B cell (primary cell): ENCODE measurements around the gene PNLIPRP1. TPM values are rescaled to one million over a fixed set of nuclear protein-coding genes. Genes with fewer than 3 reads are reported as not detected.

Source experiments
- ATAC-seq: fragments of 200-7000 bp; cut with Tn5 transposase; one replicate; pipeline ENCODE4 v1.10.0; 2021; ENCODE audit warnings: low read depth, mild to moderate bottlenecking, moderate number of reproducible peaks, moderate library complexity
- CTCF ChIA-PET: fragments of 350-600 bp; sonication (Branson Sonifier 250); formaldehyde crosslinking; loops from one replicate; lab custom pipeline; 2021; ENCODE audit warnings: antibody characterized with exemption, inconsistent platforms; lab: Charles Lee
- POLR2A ChIA-PET: fragments of 350-600 bp; sonication (Branson Sonifier 250); formaldehyde crosslinking; loops from one replicate; lab custom pipeline; 2021; ENCODE audit warnings: antibody characterized with exemption; lab: Charles Lee
- DNase-seq: peaks from one replicate; pipeline ENCODE4 v3.0.0; 2013
- H2AFZ ChIP-seq: 2 replicates; pipeline ENCODE4 v1.6.1; 2012; ENCODE audit warnings: mild to moderate bottlenecking, low read depth, low read length; ENCODE audit not compliant: insufficient read depth, poor library complexity, severe bottlenecking
- H3K27ac ChIP-seq, 2 donors: 1 replicate in 1 of 2; 2 replicates in 1 of 2; pipeline ENCODE4 v1.5.1; 2012 to 2013; ENCODE audit warnings: low read length in 2 of 2, mild to moderate bottlenecking in 2 of 2, moderate library complexity in 1 of 2
- H3K27me3 ChIP-seq, 4 experiments: fragments of 200-600 bp in 1 of 4; sonication (generic) in 1 of 4; replicated peaks in 1 of 4; 1 replicate in 2 of 4; 2 replicates in 2 of 4; pipeline versions ENCODE4 v1.6.1 to v1.7.0; 2013 to 2016; ENCODE audit warnings: low read length in 3 of 4, mild to moderate bottlenecking in 2 of 4, mixed read lengths in 1 of 4, moderate library complexity in 1 of 4; ENCODE audit not compliant: insufficient read depth in 4 of 4, control insufficient read depth in 3 of 4; ENCODE audit errors: control extremely low read depth in 1 of 4
- H3K36me3 ChIP-seq, 2 experiments: replicated peaks in 1 of 2; 1 replicate in 1 of 2; 2 replicates in 1 of 2; pipeline versions ENCODE4 v1.6.1 to v1.7.1; 2013; ENCODE audit warnings: low read length in 1 of 2; ENCODE audit not compliant: insufficient read depth in 2 of 2, control insufficient read depth in 1 of 2; ENCODE audit errors: control extremely low read depth in 1 of 2, extremely low read depth in 1 of 2
- H3K4me1 ChIP-seq, 2 donors: fragments of 200-600 bp in 1 of 2; sonication (generic) in 1 of 2; 1 replicate in 1 of 2; 2 replicates in 1 of 2; pipeline versions ENCODE4 v1.5.1 to v1.6.1; 2013 to 2017; ENCODE audit warnings: low read length in 2 of 2; ENCODE audit not compliant: control insufficient read depth in 2 of 2, insufficient read depth in 2 of 2
- H3K4me2 ChIP-seq: replicated peaks from 2 replicates; pipeline ENCODE3; 2012; ENCODE audit warnings: mild to moderate bottlenecking, low read depth, low read length; ENCODE audit not compliant: poor library complexity, severe bottlenecking
- H3K4me3 ChIP-seq, 5 experiments: fragments of 200-600 bp in 1 of 5; sonication (generic) in 1 of 5; 1 replicate in 3 of 5; 2 replicates in 2 of 5; pipeline versions ENCODE4 v1.5.1 to v1.7.0; 2011 to 2016; ENCODE audit warnings: low read length in 4 of 5, mild to moderate bottlenecking in 4 of 5, low read depth in 2 of 5, control low read depth in 1 of 5, moderate library complexity in 1 of 5; ENCODE audit not compliant: insufficient read depth in 1 of 5; ENCODE audit errors: control extremely low read depth in 1 of 5, extremely low read depth in 1 of 5
- H3K79me2 ChIP-seq: fragments of 200-600 bp; sonication (generic); one replicate; pipeline ENCODE4 v1.6.0; 2016; ENCODE audit warnings: low read length; ENCODE audit not compliant: control insufficient read depth, insufficient read depth
- H3K9ac ChIP-seq: fragments of 200-600 bp; sonication (generic); 2 replicates; pipeline ENCODE4 v1.6.1; 2017; ENCODE audit warnings: mild to moderate bottlenecking, low read length, moderate library complexity
- H3K9me3 ChIP-seq, 3 donors: one replicate each; pipeline versions ENCODE4 v1.6.1 to v1.7.1; 2013; ENCODE audit warnings: low read length in 2 of 3; ENCODE audit not compliant: control insufficient read depth in 2 of 3, insufficient read depth in 1 of 3; ENCODE audit errors: control extremely low read depth in 1 of 3
- H4K20me1 ChIP-seq: 2 replicates; pipeline ENCODE4 v1.6.0; 2012; ENCODE audit warnings: mild to moderate bottlenecking, low read length; ENCODE audit not compliant: insufficient read depth, control insufficient read depth, poor library complexity, severe bottlenecking
- H3K27ac Mint-ChIP-seq: one replicate; pipeline ENCODE4 v1.8.0; 2021; ENCODE audit warnings: mixed read lengths
- H3K27me3 Mint-ChIP-seq: one replicate; pipeline ENCODE4 v1.8.0; 2021; ENCODE audit warnings: mixed read lengths
- H3K4me1 Mint-ChIP-seq: one replicate; pipeline ENCODE4 v1.8.0; 2021; ENCODE audit warnings: mixed read lengths
- H3K4me3 Mint-ChIP-seq: one replicate; pipeline ENCODE4 v1.8.0; 2021; ENCODE audit warnings: mixed read lengths
- H3K9me3 Mint-ChIP-seq: one replicate; pipeline ENCODE4 v1.8.0; 2022; ENCODE audit warnings: mixed read lengths; ENCODE audit not compliant: insufficient read depth
- EZH2 ChIP-seq: IDR thresholded peaks from 2 replicates; pipeline ENCODE4 v1.6.1; 2012; ENCODE audit warnings: borderline replicate concordance, low read depth, mild to moderate bottlenecking, moderate library complexity, low read length; ENCODE audit not compliant: insufficient read depth, poor library complexity, severe bottlenecking
- WGBS: methylation state at CpG from one replicate; pipeline ENCODE4 v1.1.5; 2013; ENCODE audit warnings: missing lambda C conversion rate; ENCODE audit not compliant: insufficient coverage; 5-methylcytosine and 5-hydroxymethylcytosine counted together
- intact Hi-C: fragments of 100-400 bp; cut with micrococcal nuclease; formaldehyde crosslinking; loops from one replicate; pipeline ENCODE4 v1.10.0; 2022
- polyA plus RNA-seq: library from polyadenylated mRNA; depleted of rRNA; stranded (reverse); fragments of >200 nt; gene quantifications from 2 replicates; pipeline ENCODE4 v1.2.3, GENCODE V29; 2012
- total RNA-seq, 2 donors: library from RNA; stranded (reverse); fragments of 120-200 nt in 1 of 2; gene quantifications; 1 replicate in 1 of 2; 2 replicates in 1 of 2; pipeline versions ENCODE4 v1.2.3 to v1.2.4, GENCODE V29; 2013 to 2022
- TF ChIP-seq, protein P1 (sequence below): fragments of 200-600 bp; IDR thresholded peaks from one replicate; pipeline ENCODE4 v1.8.0; 2022; ENCODE audit warnings: antibody characterized with exemption, mild to moderate bottlenecking

Gene PNLIPRP1
- total and polyA plus RNA-seq, 2 donors (not counting 1 experiment from before 2014, with no cell fraction given) = not detected

DNA sequence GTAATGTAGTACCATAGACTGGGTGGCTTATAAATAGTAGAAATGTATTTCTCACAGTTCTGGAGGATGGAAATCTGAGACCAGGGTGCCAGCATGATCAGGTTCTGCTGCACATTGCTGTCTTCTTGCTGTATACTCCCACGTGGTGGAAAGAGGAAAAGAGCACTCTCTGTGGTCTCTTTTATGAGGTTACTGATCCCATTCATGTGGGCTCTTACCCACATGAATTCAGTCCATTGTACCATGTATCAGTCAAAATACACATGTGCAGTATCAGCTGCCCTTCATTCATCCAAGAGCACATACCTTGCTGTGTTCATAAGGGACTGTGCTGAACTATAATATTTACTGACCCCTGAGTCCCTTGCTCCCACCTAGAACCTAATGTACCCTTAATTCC is 47.1 kb downstream of the PNLIPRP1 start:
- H3K4me3 ChIP-seq = no peak overlapping the region
- no peaks in the 10 kb centered on the region for H3K36me3 ChIP-seq
- Mint-ChIP-seq H3K4me1 (no peaks in the 10 kb centered on the region), H3K27me3 (no peaks in the 10 kb centered on the region), H3K27ac (no peak overlapping the region), H3K4me3 (no peak overlapping the region), H3K9me3 (peaks cover 2% of the 10 kb centered on the region)
- H3K4me2 ChIP-seq = no peak overlapping the region
- TF ChIP-seq EZH2 = no peak
- TF ChIP-seq, protein P1, sequence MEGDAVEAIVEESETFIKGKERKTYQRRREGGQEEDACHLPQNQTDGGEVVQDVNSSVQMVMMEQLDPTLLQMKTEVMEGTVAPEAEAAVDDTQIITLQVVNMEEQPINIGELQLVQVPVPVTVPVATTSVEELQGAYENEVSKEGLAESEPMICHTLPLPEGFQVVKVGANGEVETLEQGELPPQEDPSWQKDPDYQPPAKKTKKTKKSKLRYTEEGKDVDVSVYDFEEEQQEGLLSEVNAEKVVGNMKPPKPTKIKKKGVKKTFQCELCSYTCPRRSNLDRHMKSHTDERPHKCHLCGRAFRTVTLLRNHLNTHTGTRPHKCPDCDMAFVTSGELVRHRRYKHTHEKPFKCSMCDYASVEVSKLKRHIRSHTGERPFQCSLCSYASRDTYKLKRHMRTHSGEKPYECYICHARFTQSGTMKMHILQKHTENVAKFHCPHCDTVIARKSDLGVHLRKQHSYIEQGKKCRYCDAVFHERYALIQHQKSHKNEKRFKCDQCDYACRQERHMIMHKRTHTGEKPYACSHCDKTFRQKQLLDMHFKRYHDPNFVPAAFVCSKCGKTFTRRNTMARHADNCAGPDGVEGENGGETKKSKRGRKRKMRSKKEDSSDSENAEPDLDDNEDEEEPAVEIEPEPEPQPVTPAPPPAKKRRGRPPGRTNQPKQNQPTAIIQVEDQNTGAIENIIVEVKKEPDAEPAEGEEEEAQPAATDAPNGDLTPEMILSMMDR = no peak
- no peaks in the 10 kb centered on the region for H4K20me1 ChIP-seq
- no peak for DNase-seq
- no peaks in the 10 kb centered on the region for H3K4me1 ChIP-seq
- H3K79me2 ChIP-seq = no peaks in the 10 kb centered on the region
- ChIA-PET CTCF (no interaction called here), POLR2A (no interaction called here)
- peaks cover 0 to 5% (median 0%) of the 10 kb centered on the region in 3 donors for H3K9me3 ChIP-seq
- H3K27ac ChIP-seq = no peak overlapping the region
- intact Hi-C loops = no loop called here
- H3K27me3 ChIP-seq = no peaks in the 10 kb centered on the region
- no peak for ATAC-seq
- no peak overlapping the region for H3K9ac ChIP-seq
- 0% methylated on average over 1 of the region's 1 CpG for WGBS
- H2AFZ ChIP-seq = no peak overlapping the region

DNA sequence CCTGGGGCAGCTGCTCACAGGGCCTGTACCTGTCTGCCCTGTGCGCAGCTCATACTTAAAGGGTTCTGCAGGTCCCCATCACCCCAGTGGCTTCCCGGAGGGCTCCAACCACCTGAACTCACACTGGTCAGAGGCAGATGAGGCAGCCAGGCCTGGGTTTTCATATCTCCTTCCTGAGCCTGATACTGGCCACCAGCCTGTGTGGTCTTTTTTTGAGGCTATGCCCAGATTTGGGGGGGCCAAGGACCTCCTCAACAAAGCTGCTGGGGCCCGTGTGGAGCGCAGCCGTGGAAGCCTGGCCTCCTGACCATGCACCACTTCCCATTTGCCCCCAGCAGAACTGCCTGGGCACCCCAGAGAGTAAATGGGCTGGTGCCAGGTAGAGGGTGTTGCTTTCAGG is 55.7 kb downstream of the PNLIPRP1 start:
- no peak for ATAC-seq
- intact Hi-C loops = no loop called here

More for the DNA sequence above, 55.7 kb downstream of the PNLIPRP1 start:
- no peak for DNase-seq
- 94% methylated on average over 2 of the region's 5 CpGs for WGBS
- no peaks in the 10 kb centered on the region for H3K79me2 ChIP-seq
- no peak overlapping the region for H3K4me3 ChIP-seq
- no peak for TF ChIP-seq EZH2
- TF ChIP-seq, protein P1 = no peak
- H3K27ac Mint-ChIP-seq = no peak overlapping the region
- H3K36me3 ChIP-seq = no peaks in the 10 kb centered on the region
- no peaks in the 10 kb centered on the region for H4K20me1 ChIP-seq
- CTCF ChIA-PET = no interaction called here
- no peak overlapping the region for H3K27ac ChIP-seq
- no peak overlapping the region for H3K4me2 ChIP-seq
- H3K9me3 Mint-ChIP-seq = peaks cover 13% of the 10 kb centered on the region
- POLR2A ChIA-PET = no interaction called here
- peaks cover 0 to 10% (median 0%) of the 10 kb centered on the region in 3 donors for H3K9me3 ChIP-seq
- H3K9ac ChIP-seq = no peak overlapping the region
- H3K4me1 ChIP-seq = no peaks in the 10 kb centered on the region
- H3K27me3 Mint-ChIP-seq = no peaks in the 10 kb centered on the region
- H3K4me1 Mint-ChIP-seq = no peaks in the 10 kb centered on the region
- H2AFZ ChIP-seq = no peak overlapping the region
- no peaks in the 10 kb centered on the region for H3K27me3 ChIP-seq
- H3K4me3 Mint-ChIP-seq = no peak overlapping the region
